ENCODE measurements around the gene HTR6. TPM values are rescaled to one million over a fixed set of nuclear protein-coding genes. Genes with fewer than 3 reads are reported as not detected.
A peak's percentile ranks its signal among the peaks of the same experiment; 100 is the strongest.

Gene HTR6
- total RNA-seq, 4 donors from 2014 or later, result not detected

GRCh38 chr1:19710825-19711611 is 46.3 kb downstream of the HTR6 start:
- intact Hi-C loops (cut with DNase I; ENCODE audit: low total_unique reads), result no loop called here
- Histone ChIP-seq H3K27ac (no peak overlapping the region), H3K4me3 (no peak overlapping the region), H3K4me1 (no peaks in the 10 kb centered on the region), H3K9me3 (no peaks in the 10 kb centered on the region), H3K36me3 (no peaks in the 10 kb centered on the region), H3K27me3 (no peaks in the 10 kb centered on the region)
- TF ChIP-seq POLR2A (IDR thresholded peaks at IDR 0.05) (no peak), CTCF (IDR thresholded peaks at IDR 0.05) (no peak)
- no peak for DNase-seq

- Histone ChIP-seq H3K27ac (no peak overlapping the region), H3K4me1 (no peaks in the 10 kb centered on the region), H3K9me3 (no peaks in the 10 kb centered on the region), H3K27me3 (no peaks in the 10 kb centered on the region), H3K36me3 (no peaks in the 10 kb centered on the region), H3K4me3 (no peak overlapping the region)
- no peak for DNase-seq
- no peak for TF ChIP-seq CTCF (IDR thresholded peaks at IDR 0.05)
- intact Hi-C loops (cut with DNase I; ENCODE audit: low total_unique reads), result no loop called here
Observed at GRCh38 chr1:19712928-19713327, 48.3 kb downstream of the HTR6 start.

- intact Hi-C loops (cut with DNase I; ENCODE audit: low total_unique reads), result no loop called here
- H3K36me3 ChIP-seq, result no peaks in the 10 kb centered on the region
- no peak for TF ChIP-seq POLR2A (IDR thresholded peaks at IDR 0.05)
- peak; percentile 55 to 73 (median 59) for TF ChIP-seq CTCF (IDR thresholded peaks at IDR 0.05)
- H3K4me3 ChIP-seq, result no peak overlapping the region
- H3K9me3 ChIP-seq, result no peaks in the 10 kb centered on the region
- H3K4me1 ChIP-seq, result no peaks in the 10 kb centered on the region
- H3K27ac ChIP-seq, result no peak overlapping the region
- peak; percentile 82 to 85 for DNase-seq
- H3K27me3 ChIP-seq, result no peaks in the 10 kb centered on the region
Observed at GRCh38 chr1:19715334-19716203, 50.9 kb downstream of the HTR6 start.

- H3K27me3 ChIP-seq, result no peaks in the 10 kb centered on the region
- no peak for TF ChIP-seq CTCF (IDR thresholded peaks at IDR 0.05)
- TF ChIP-seq POLR2A (IDR thresholded peaks at IDR 0.05), result no peak
- no peak overlapping the region for H3K27ac ChIP-seq
- DNase-seq, result no peak
- H3K4me3 ChIP-seq, result no peak overlapping the region
- H3K9me3 ChIP-seq, result no peaks in the 10 kb centered on the region
- H3K36me3 ChIP-seq, result no peaks in the 10 kb centered on the region
- no peaks in the 10 kb centered on the region for H3K4me1 ChIP-seq
- intact Hi-C loops (cut with DNase I; ENCODE audit: low total_unique reads), result no loop called here
Observed at GRCh38 chr1:19717467-19717866, 52.8 kb downstream of the HTR6 start.

- H3K9me3 ChIP-seq, result no peaks in the 10 kb centered on the region
- H3K27ac ChIP-seq, result no peak overlapping the region
- no peak overlapping the region for H3K4me3 ChIP-seq
- no peak for DNase-seq
- H3K36me3 ChIP-seq, result no peaks in the 10 kb centered on the region
- no peaks in the 10 kb centered on the region for H3K4me1 ChIP-seq
- intact Hi-C loops (cut with DNase I; ENCODE audit: low total_unique reads), result no loop called here
- TF ChIP-seq CTCF (IDR thresholded peaks at IDR 0.05) (no peak), POLR2A (IDR thresholded peaks at IDR 0.05) (no peak)
- H3K27me3 ChIP-seq, result no peaks in the 10 kb centered on the region
Observed at GRCh38 chr1:19720174-19720573, 55.5 kb downstream of the HTR6 start.

Measured in uterus (tissue), 4 donors.